WERI-Rb-1 (cell line): ENCODE measurements around the gene TRIM58.

Experiments
- DNase-seq: peaks from one replicate; pipeline ENCODE4 v3.0.0-alpha.2; 2020
- H3K27ac ChIP-seq: fragments of 250-450 bp; sonication (Bioruptor Pico); 2 replicates; pipeline ENCODE4 v1.5.1; 2020; ENCODE audit warnings: mild to moderate bottlenecking, moderate library complexity
- H3K27me3 ChIP-seq: fragments of 250-450 bp; sonication (Bioruptor Pico); 2 replicates; pipeline ENCODE4 v1.5.1; 2021; ENCODE audit warnings: mild to moderate bottlenecking, low read depth, moderate library complexity; ENCODE audit not compliant: insufficient read depth, severe bottlenecking
- H3K36me3 ChIP-seq: fragments of 250-450 bp; sonication (Bioruptor Pico); 2 replicates; pipeline ENCODE4 v1.5.1; 2020; ENCODE audit warnings: mild to moderate bottlenecking, moderate library complexity
- H3K4me3 ChIP-seq: 2 replicates; pipeline ENCODE4 v1.5.1; 2011; ENCODE audit warnings: low read depth, mild to moderate bottlenecking, control low read depth, low read length
- H3K9me3 ChIP-seq: fragments of 250-450 bp; sonication (Bioruptor Pico); 2 replicates; pipeline ENCODE4 v1.5.1; 2021; ENCODE audit warnings: mild to moderate bottlenecking, moderate library complexity; ENCODE audit not compliant: severe bottlenecking
- TF ChIP-seq, protein P1 (sequence below): IDR thresholded peaks from 2 replicates; pipeline ENCODE4 v1.5.1; 2011; ENCODE audit warnings: low read depth, mild to moderate bottlenecking, control low read depth, inconsistent platforms, low read length

The TRIM58 gene, protein sequence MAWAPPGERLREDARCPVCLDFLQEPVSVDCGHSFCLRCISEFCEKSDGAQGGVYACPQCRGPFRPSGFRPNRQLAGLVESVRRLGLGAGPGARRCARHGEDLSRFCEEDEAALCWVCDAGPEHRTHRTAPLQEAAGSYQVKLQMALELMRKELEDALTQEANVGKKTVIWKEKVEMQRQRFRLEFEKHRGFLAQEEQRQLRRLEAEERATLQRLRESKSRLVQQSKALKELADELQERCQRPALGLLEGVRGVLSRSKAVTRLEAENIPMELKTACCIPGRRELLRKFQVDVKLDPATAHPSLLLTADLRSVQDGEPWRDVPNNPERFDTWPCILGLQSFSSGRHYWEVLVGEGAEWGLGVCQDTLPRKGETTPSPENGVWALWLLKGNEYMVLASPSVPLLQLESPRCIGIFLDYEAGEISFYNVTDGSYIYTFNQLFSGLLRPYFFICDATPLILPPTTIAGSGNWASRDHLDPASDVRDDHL

GRCh38 chr1:247857069-247857984 is at the start of gene TRIM58:
TSS of gene TRIM58 (plus strand) at chr1:247857187. CDS start at chr1:247857247, 60 bp downstream.
- Histone ChIP-seq H3K27ac (peak within 1 kb of the TSS; percentile 49), H3K27me3 (peaks cover 6% of the 10 kb centered on the region), H3K9me3 (no peaks in the 10 kb centered on the region), H3K36me3 (no peaks in the 10 kb centered on the region), H3K4me3 (peak within 1 kb of the TSS; percentile 51)
- peak; percentile 91 for DNase-seq
- TF ChIP-seq, protein P1, sequence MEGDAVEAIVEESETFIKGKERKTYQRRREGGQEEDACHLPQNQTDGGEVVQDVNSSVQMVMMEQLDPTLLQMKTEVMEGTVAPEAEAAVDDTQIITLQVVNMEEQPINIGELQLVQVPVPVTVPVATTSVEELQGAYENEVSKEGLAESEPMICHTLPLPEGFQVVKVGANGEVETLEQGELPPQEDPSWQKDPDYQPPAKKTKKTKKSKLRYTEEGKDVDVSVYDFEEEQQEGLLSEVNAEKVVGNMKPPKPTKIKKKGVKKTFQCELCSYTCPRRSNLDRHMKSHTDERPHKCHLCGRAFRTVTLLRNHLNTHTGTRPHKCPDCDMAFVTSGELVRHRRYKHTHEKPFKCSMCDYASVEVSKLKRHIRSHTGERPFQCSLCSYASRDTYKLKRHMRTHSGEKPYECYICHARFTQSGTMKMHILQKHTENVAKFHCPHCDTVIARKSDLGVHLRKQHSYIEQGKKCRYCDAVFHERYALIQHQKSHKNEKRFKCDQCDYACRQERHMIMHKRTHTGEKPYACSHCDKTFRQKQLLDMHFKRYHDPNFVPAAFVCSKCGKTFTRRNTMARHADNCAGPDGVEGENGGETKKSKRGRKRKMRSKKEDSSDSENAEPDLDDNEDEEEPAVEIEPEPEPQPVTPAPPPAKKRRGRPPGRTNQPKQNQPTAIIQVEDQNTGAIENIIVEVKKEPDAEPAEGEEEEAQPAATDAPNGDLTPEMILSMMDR, result peak; percentile 98

- Histone ChIP-seq H3K36me3 (no peaks in the 10 kb centered on the region), H3K27ac (no peak overlapping the region), H3K9me3 (peaks cover 2% of the 10 kb centered on the region), H3K27me3 (no peaks in the 10 kb centered on the region), H3K4me3 (no peak overlapping the region)
- TF ChIP-seq, protein P1, result no peak
- no peak for DNase-seq
Observed at GRCh38 chr1:247812637-247813036, 44.4 kb upstream of the TRIM58 start.

DNA sequence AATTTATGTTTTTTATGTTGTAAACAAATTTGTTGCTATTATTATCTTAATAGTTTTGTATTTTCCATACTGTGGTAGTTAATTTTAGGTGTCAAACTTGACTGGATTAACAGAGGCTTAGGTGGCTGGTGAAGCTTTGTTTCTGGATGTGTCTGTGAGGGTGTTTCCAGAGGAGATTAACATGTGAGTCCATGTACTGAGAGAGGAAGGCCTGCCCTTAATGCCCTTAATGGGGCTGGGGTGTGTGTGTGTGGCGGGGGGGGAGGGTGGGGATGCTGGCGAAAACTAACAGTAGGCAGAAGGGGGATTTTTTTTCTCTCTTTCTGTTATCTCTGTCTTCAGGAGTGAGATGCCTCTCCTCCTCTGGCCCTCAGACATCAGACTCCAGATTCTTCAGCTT is 34.9 kb upstream of the TRIM58 start:
- Histone ChIP-seq H3K9me3 (no peaks in the 10 kb centered on the region), H3K36me3 (no peaks in the 10 kb centered on the region), H3K27me3 (no peaks in the 10 kb centered on the region), H3K4me3 (peak overlapping the region; percentile 23), H3K27ac (no peak overlapping the region; the same call in 1 of the 2 replicates)
- peak; percentile 89 for DNase-seq
- TF ChIP-seq, protein P1, result no peak

- H3K9me3 ChIP-seq, result no peaks in the 10 kb centered on the region
- TF ChIP-seq, protein P1, result no peak
Observed at GRCh38 chr1:247824023-247824422, 33.0 kb upstream of the TRIM58 start, which contains the start of gene OR14A16. TSS of gene OR14A16 (minus strand) at chr1:247824119. CDS start at chr1:247815729, 8,390 bp downstream.

GRCh38 chr1:247825362-247825761 is 31.6 kb upstream of the TRIM58 start:
- H3K9me3 ChIP-seq, result no peaks in the 10 kb centered on the region
- no peak overlapping the region for H3K27ac ChIP-seq
- no peaks in the 10 kb centered on the region for H3K27me3 ChIP-seq
- H3K4me3 ChIP-seq, result no peak overlapping the region
- DNase-seq, result no peak
- TF ChIP-seq, protein P1, result no peak
- no peaks in the 10 kb centered on the region for H3K36me3 ChIP-seq

More at GRCh38 chr1:247824023-247824422, 33.0 kb upstream of the TRIM58 start, which contains the start of gene OR14A16:
- no peaks in the 10 kb centered on the region for H3K36me3 ChIP-seq
- DNase-seq, result no peak
- H3K4me3 ChIP-seq, result no peak within 1 kb of the TSS
- H3K27ac ChIP-seq, result no peak within 1 kb of the TSS
- no peaks in the 10 kb centered on the region for H3K27me3 ChIP-seq
